Activated gamma-delta T cell (primary cell): ENCODE results near the gene CD151.

Source experiments
- DNase-seq: peaks from one replicate; lab custom pipeline; 2025; lab: John Stamatoyannopoulos, UW

The CD151 gene

GRCh38 chr11:871472-871871 lies 38.7 kb downstream of the CD151 start:
- DNase-seq, result no peak

- no peak for DNase-seq
Observed at GRCh38 chr11:872799-873198, 40.0 kb downstream of the CD151 start.

- no peak for DNase-seq
Observed at GRCh38 chr11:873706-874105, 41.0 kb downstream of the CD151 start.

- no peak for DNase-seq
Observed at GRCh38 chr11:875203-875602, 42.5 kb downstream of the CD151 start.

- DNase-seq, result no peak
Observed at GRCh38 chr11:875769-876301, 43.1 kb downstream of the CD151 start.

GRCh38 chr11:876545-876944 lies 43.8 kb downstream of the CD151 start:
- no peak for DNase-seq

- no peak for DNase-seq
Observed at GRCh38 chr11:877565-877964, 44.8 kb downstream of the CD151 start.

GRCh38 chr11:880447-880846 lies 47.7 kb downstream of the CD151 start:
- DNase-seq, result no peak

GRCh38 chr11:882596-882995 lies 49.8 kb downstream of the CD151 start:
- no peak for DNase-seq

GRCh38 chr11:883527-883926 lies 50.8 kb downstream of the CD151 start:
- DNase-seq, result no peak

GRCh38 chr11:884578-885070 lies 51.9 kb downstream of the CD151 start:
- DNase-seq, result no peak

GRCh38 chr11:886568-886967 lies 53.8 kb downstream of the CD151 start:
- DNase-seq, result no peak

- no peak for DNase-seq
Observed at GRCh38 chr11:887589-887988, 54.8 kb downstream of the CD151 start.
